ENCODE results near the gene TMPRSS4.

The TMPRSS4 gene

GRCh38 chr11:118135051-118135795 is 58.3 kb downstream of the TMPRSS4 start:
- no peak for DNase-seq (ENCODE audit: low read depth)

GRCh38 chr11:118135796-118136165 is 58.9 kb downstream of the TMPRSS4 start:
- DNase-seq (ENCODE audit: low read depth), result no peak

- no peak for DNase-seq (ENCODE audit: low read depth)
These were observed 59.5 kb downstream of the TMPRSS4 start for GRCh38 chr11:118136341-118136740.

GRCh38 chr11:118136801-118137200 is 59.9 kb downstream of the TMPRSS4 start:
- no peak for DNase-seq (ENCODE audit: low read depth)

DNA sequence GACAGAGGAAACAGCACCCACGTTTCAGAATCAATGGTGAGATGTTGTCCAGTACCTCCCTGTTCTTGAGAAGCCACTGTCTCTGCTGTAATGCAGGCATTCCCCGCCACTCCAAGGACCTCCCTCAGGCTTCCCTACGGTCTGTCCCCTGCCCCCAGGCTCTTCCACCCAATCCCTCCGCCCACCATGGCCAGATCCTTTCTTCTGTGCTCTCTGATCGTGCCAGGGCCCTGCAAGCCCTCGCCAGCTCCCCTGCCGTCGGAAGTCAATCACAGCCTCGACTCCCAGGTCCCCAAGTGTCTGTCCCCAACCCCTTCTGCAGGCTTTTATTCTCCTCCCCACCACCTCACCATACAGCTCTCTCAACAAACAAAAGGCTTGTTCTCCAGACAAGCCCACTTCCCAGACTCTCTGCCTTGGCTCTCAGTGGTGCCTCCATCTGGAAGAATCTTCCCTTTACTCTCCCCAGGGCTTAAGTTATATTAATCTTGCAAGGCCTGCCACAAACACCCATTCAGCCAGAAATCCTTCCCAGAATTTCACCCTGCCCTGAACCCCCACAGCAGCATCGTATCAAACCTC is 62.1 kb downstream of the TMPRSS4 start:
- no peak for DNase-seq (ENCODE audit: low read depth)

DNA sequence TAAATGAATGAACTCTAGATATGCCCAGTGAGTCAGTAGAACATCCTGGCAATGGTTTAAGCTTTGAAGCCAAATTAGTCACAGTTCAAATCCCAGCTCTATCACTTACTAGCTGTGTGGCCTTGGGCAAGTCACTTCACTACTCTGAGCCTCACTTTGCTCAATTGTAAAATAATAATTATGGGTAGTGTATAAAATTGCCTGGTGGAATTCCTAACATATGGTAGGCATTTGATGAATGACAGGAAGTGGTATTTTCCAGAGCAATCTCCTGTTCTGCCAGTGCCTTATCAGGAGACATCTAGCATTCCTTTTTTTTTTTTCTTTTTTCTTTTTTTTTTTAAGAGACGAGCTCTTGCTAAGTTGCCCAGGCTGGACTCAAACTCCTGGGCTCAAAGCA is 62.7 kb downstream of the TMPRSS4 start:
- DNase-seq (ENCODE audit: low read depth), result no peak

GRCh38 chr11:118142081-118142480 is 65.2 kb downstream of the TMPRSS4 start:
- no peak for DNase-seq (ENCODE audit: low read depth)

- DNase-seq (ENCODE audit: low read depth), result no peak
These were observed 65.9 kb downstream of the TMPRSS4 start for GRCh38 chr11:118142809-118143208.

DNA sequence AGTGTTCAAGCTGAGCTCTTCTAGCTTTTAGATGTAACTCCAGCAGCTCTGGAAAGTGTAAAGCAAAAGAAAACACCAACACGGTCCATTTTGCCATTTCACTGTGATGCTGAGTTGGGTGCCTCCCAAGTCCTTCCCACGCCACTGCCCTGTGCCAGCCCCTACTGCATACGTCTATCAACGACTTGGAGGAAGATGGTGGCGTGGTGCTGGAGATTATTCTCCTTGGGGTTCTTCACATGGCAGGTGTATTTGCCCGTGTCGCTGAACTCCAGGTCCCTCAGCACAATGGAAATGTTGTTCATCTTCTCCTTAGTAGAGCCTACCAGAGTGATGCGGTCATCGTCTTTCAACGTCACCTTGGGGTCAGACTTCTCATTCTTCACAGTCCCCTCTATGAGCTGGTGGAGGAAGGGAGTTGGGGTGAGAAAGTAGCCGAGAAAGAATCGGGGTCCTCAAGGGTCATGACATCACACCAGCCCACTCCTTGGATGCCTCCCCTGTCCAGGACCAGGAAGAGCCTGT is 66.8 kb downstream of the TMPRSS4 start:
- DNase-seq (ENCODE audit: low read depth), result no peak

GRCh38 chr11:118144301-118145268 is 67.7 kb downstream of the TMPRSS4 start:
- DNase-seq (ENCODE audit: low read depth), result no peak

DNA sequence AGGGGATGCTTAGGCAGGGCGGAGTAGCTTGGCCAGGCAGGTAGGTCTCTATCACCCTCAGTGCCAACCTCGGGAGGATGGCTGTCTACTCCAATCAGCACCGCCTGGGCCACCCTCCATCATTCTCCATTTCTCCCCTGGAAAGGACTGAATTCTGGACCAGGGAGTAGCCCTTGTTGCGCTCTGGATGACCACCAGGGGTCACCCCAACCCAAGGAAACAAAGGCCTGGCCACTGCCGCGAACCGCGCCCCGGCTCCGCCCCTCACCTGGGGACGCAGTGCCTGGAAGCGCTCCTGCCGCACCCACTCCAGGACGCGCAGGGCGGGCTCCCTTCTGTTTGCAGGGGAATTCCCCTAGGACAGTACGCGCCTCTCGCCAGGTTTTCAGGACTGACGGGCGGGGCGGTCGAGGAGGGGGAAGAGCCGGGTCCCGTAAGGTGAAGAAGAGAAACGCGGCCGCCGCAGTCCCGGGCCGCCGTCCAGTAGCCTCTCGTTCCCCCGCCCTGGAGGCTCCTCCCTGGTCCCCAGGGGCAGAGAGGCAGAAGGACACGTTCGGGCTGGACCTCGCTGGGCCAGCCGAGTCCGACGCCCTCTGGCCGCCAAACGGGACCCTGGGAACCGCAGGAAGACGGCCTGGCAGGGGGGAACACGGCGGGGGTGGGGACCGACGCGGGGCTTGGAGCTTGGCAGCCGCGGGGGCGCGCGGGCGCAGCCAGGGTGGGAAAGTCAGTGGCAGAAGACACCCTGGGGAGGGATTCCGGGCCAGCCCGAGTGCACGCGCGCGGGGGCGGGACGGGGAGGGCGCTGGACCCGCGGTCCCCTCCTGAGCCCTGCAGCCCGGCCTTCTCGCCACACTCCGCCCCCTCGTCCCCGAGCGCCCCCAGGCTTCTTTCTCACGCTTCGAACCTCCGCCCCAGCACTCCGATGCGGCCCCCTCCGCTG is 68.7 kb downstream of the TMPRSS4 start:
- DNase-seq (ENCODE audit: low read depth), result peak; percentile 88

DNA sequence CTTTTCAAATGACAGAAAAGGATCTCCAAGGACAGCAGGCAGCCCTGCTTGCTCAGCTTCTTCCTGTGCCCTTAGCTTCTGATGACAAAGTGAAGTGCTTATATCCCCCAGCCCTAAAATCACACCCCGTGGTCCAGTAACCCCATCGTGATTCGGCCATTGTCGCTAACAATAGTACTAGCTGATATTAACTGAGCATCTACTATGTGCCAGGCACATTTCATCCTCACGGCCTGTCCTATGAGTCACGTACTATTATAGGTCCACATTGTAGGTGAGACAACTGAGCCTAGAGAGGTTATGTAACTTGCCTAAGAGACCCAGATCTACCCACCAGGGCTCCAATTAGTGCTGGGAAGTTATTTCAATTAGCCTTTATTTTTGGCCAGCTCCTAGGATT is 69.7 kb downstream of the TMPRSS4 start:
- no peak for DNase-seq (ENCODE audit: low read depth)

GRCh38 chr11:118147502-118147901 is 70.6 kb downstream of the TMPRSS4 start:
- DNase-seq (ENCODE audit: low read depth), result no peak

DNA sequence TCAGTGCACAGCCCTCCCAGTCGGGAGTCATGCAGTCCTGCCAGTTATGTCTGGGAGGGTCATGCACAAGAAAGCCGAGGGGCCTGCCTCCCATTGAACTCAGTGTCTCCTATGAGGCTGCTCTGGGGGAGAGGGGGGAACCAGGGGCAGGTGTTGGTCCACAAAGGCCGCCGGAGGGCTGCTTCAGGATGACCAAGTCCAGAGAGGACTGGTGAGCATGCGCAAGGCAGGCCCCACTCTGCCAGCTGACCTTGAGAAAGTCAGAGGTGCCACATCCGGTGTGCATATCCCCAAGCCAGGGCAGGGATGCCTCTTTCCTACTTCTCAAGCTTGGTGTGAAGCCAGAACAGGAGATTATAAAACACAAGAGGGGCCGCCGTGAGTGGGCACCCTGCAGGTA is 71.4 kb downstream of the TMPRSS4 start:
- no peak for DNase-seq (ENCODE audit: low read depth)

DNA sequence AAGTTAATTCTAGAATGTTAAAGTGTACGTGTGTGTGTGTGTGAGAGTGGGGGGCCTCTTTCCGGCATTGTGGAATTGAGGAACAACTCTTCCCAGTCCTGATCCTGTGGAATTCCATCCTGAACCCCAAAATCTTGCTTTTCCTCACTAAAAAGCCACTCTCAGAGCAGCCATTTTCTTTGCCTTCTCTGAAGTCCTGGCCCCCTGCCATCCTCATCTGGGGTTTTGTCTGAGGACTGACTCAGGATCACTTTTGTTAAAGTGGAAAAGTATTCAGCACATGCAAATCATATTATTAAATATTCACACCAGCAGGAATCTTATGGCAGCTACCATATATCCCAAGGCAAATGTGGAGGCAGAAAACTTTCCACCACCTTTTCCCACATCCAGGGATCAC is 72.0 kb downstream of the TMPRSS4 start:
- DNase-seq (ENCODE audit: low read depth), result no peak

DNA sequence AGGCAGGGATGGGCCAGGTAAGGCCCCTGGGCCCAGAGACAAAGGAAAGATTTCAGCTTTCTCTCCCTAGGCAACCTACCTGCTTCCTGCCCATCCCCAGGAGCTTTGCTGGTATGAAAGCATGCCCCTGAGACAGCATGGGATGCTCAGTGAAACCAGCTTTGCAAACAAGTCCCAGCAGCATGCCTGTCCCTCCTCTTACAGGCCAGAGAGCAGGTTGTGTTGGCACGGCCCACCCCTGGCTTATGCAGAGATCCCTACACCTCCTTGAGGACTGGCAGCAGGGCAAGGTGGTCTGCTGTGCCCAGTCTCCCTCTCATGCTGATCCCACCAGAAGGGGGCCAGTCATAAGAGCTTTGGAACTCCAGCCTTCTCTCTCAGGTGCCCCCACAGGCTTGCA is 72.6 kb downstream of the TMPRSS4 start:
- no peak for DNase-seq (ENCODE audit: low read depth)

DNA sequence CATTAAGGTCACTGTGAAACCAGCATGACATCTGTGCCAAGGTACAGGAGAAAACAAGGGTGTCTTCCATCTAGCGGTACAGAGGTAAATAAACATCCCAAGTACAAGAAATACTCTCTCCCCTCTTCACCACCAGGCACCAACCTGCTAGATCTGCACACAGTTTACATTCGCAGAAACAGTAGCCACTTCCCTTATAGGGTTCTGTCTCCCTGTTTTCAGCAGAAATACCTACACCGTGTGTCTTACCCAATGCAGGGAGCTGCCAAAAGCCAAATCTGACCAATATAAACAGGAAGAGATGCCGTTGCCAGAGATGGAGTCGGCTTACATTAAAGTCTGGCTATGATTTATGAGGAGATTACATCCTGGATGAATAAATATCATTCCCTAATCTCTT is 74.6 kb downstream of the TMPRSS4 start:
- DNase-seq (ENCODE audit: low read depth), result no peak

- DNase-seq (ENCODE audit: low read depth), result no peak
These were observed 75.2 kb downstream of the TMPRSS4 start for GRCh38 chr11:118152020-118152551.

- DNase-seq (ENCODE audit: low read depth), result no peak
These were observed 75.9 kb downstream of the TMPRSS4 start, which contains the start of gene SCN4B for GRCh38 chr11:118152552-118153471. SCN4B (minus strand) TSS chr11:118152823; CDS start chr11:118152673, 150 bp downstream.

GRCh38 chr11:118153516-118153915 is 76.6 kb downstream of the TMPRSS4 start:
- no peak for DNase-seq (ENCODE audit: low read depth)

Data from activated T-cell treated with anti-CD3 and anti-CD28 coated beads for 48 hours (primary cell).